ENCODE measurements around the gene HMCN2.

Gene HMCN2

DNA sequence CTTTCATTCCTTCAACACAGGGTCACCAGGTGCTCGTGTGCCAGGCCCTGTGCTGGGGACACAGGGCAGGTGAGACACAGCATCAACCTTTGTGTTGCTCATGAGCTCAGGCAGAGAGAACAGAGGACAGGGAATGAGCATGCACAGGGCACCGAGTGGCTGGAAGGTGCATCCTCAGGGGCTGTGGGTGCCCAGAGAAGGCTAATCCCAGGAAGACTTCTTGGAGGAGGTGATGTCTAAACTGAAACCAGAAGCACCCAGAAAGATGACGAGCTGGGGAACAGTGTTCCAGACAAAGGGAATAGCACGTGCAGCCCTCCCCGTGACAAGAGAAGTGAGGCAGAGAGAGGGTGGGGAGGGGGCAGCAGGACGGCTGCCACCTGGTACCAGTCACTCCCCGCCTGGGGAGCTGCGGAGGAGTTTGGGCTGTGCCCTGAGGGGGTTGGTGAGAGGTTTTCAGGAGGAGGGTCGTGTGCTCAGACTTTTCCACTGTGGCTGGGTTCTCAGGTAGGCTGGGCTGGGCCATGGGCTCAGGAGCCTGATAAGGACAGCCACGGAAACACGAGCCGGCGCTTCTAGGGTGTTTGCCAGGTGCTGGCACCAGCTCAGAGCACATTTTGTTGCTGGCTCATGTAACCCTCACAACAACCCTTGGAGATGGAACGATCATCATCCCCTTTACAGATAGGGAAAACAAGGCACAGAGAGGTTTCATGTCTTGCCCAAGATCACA lies 46.0 kb downstream of the HMCN2 start:
- no peak for DNase-seq

GRCh38 chr9:130313103-130313858 lies 47.7 kb downstream of the HMCN2 start:
- DNase-seq: no peak

- no peak for DNase-seq
These were observed 50.1 kb downstream of the HMCN2 start for GRCh38 chr9:130315446-130316226.

GRCh38 chr9:130316430-130316829 lies 50.9 kb downstream of the HMCN2 start:
- no peak for DNase-seq

- no peak for DNase-seq
These were observed 53.7 kb downstream of the HMCN2 start for GRCh38 chr9:130319300-130319699.

- DNase-seq: no peak
These were observed 54.6 kb downstream of the HMCN2 start for GRCh38 chr9:130319944-130320712.

- no peak for DNase-seq
These were observed 55.3 kb downstream of the HMCN2 start for GRCh38 chr9:130320723-130321481.

DNA sequence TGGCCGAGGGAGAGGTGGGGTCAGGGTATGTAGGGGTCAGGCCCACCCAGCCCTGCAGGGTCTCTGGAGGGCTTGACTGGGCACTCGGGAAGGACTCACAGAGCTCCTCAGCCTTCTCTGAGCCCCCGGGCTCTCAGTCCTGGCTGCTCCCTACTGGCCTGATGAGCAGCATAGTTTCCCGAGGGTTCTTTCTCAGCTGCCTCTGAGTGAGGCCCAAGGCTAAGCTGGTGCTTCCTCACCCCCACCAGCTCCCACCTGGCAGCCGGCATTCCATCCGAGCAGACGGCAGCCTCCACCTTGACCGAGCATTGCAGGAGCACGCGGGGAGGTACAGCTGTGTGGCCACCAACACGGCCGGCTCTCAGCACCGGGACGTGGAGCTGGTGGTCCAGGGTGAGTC lies 56.0 kb downstream of the HMCN2 start:
- DNase-seq: no peak

DNA sequence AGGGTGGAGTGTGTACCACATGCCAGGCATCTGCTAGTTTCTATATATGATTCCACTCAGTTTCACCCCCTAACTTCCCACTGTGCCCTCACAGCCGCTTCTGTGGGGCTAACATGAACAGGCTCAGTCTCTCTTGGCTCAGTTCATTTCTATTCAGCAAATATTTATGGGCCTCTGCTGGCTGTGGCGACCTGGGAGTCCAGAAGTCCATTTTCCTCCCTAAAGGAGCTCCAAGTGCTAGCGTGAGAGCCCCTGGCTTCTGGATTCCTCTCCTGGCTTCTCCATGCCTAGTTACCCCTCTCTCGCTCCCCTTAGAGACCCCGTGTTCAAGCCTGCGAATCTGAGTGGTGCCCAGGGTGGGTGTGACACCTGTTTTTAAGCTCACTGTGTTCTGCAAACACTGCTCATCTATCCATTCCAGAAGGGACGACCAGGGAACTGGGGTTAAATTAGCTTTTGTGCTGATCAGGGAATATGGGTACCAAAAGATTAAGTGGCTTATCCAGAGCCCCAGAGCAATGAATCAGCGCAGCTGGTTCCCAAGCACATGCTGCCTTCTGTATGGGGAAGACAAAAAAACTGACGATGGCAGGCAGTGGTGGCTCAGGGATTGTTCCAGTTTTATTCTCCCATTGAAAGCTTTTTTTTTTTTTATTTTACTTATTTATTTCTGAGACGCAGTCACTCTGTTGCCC lies 57.6 kb downstream of the HMCN2 start:
- no peak for DNase-seq

DNA sequence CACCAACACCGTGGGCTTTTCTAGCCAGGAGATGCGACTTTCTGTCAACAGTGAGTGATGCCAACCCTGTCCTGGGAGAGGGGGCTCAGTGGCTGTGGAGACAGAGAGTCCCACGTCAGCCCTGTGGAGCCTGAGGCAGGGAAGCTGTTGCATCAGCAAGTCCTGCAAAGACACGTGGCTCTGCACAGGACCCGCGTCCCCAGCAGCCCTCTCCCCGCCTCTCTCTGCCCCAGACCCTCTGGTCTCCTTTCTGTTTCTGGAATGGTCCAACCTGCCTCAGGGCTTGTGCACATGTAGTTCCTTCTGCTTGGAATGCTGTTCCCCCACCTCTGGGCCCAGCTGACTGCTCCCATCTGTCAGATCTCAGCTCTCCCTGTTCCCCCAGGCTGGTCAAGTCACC lies 60.4 kb downstream of the HMCN2 start:
- no peak for DNase-seq

DNA sequence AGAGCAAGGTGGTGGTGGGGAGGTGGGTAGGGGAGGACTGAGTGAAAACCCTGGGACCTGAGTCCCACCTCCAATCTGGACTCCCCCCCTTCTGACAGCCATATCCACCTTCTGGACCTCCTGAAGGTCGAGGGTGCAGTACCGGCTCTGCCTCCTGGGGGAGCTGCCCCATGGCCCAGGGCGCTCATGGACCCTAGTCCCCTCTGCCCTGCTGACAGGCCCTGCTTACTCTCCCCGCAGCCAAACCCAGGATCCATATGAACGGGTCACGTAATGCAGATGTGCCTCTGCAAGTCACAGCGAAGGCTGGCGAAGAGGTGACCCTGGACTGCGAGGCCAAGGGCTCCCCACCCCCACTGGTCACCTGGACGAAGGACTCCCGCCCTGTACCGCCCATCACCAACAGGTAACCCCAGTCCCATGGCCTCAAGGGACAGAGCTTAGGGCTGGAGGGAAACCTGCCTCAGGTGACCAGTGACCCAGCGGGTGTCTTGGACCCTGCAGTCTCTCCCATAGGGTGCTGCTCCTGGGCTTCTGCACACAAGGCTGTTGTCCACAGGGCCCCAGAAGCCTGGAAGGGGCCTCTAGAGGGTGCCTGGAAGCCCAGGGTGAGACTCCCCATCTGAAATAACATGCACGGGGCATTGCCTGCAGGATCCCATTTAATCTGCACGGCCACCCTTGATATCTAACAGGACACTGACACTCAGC lies 61.7 kb downstream of the HMCN2 start:
- DNase-seq: no peak

DNA sequence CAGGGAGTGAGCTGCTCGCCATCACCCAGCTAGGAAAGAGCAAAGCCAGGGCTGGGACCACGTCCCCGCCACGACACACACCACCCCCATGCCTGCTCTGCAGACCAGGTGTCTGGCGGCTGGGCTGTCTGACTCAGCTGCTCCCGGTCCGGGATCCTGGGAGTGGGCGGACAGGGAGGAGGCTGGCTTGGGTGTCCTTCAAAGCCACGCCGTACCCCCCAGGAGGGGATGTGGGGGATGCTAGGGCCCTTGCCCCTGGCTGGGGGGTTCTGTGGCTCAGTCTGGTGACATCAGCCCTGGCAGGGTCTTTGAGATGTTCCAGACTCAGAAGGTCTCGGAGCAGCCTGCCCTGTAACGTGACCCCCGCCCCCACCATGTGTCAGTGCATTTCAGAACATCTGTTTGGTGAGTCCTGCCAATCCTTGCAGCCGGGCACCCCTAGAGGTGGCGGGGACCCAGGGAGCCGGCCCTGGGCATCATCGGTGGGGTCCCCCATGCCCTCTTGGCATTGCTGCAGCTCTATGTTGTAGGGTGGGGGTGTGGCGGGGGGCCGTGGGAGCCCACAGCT lies 62.3 kb downstream of the HMCN2 start:
- DNase-seq: no peak

DNA sequence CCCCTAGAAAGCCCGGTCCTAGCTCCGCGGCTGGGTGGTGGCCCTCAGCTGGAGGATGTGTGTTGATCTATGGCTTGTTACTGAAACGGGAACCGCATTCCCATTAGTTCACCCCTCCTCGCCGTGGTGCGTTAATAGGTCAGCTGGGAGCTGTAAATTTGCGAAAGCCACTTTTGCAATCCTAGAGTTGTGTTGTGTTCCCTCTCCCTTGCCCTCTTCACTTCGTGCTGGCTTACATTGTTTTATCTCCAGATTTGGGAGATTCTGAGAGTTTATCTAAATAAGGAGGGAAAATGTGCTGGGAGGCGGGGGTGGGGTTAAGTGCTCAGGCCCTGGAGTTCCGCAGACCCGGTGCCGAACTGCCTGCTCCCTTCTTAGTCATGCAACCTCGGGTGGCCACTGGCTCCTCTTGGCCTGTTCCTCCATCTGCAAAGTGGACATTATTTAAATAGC lies 62.8 kb downstream of the HMCN2 start:
- DNase-seq: no peak

DNA sequence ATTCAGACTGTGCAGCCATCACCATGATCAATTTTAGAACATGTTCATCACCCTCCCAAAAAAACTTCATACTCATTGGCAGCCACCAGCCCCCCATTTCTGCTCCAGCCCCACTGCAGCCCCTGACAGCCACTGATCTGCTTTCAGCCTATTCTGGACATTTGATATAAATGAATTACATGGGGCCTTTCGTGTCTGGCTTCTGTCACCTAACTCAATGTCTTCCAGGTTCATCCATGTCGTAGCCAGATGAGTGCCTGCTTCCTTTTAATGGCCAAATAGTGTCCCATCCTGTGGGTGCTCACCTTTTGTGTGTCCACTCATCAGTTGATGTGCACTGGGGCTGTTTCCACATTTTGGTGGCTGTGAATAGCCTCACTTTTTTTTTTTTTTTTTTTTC lies 63.5 kb downstream of the HMCN2 start:
- no peak for DNase-seq

GRCh38 chr9:130330202-130330862 lies 64.8 kb downstream of the HMCN2 start:
- no peak for DNase-seq

DNA sequence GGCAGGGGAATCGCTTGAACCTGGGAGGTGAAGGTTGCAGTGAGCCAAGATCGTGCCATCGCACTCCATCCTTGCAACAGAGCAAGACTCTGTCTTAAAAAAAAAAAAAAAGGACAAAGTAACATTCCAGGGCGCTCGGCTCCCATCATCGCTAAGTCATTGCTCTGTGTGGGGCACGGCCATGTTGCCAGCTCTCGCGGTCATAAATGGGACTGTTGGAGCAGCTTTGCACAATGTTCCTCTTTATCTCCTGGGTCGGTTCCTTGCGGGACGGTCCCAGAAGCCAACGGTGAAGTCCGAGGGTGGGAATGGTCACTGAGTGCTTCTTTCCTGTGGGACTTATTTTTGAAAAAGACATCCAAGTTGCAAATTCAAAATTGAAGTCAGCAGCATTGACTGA lies 65.5 kb downstream of the HMCN2 start:
- no peak for DNase-seq

DNA sequence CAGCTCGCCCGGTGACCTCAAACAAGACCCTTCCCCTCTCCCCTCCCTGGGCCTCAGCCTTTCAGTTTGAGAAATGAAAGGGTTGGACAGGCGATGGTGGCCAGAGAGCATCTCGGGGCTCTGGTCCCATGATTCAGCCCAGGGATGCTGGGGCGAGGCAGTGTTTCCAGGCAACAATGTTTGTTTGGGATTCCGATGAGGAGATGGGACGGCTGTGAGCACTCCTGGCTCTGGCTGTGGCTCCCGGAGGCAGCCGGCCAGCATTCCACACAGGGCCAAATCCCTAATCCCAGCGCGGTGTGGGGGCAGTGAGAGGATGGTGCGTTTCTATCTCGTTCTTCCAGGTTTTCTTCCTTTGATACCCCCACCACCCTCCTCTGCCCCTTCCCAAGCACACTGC lies 66.0 kb downstream of the HMCN2 start:
- no peak for DNase-seq

DNA sequence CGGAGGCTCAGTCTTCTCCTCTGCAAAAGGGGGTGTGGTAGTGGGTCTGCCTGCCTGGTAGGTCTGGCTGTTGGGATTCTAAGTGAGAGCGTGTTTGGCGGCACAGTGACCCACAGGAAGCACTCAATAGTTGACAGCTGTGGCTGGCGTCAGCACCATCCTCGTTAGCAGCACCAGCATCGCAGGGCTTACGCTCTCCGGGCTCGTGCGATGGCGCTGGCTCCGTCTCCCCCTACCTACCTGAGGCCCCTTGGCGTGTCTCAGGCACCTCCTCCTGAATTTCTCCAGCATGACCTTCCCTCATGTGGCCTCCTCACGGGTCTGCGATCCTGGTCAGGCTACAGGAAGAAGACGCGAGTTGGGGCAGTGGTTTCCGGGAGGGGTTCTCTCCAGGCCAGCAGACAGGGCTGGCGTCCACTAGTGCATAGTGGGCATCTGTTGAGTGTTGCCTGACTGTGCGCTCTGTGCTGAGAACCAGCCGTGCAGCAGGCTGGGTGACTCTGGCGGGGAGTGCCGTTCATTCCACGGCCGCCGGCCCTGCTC lies 66.9 kb downstream of the HMCN2 start:
- no peak for DNase-seq

DNA sequence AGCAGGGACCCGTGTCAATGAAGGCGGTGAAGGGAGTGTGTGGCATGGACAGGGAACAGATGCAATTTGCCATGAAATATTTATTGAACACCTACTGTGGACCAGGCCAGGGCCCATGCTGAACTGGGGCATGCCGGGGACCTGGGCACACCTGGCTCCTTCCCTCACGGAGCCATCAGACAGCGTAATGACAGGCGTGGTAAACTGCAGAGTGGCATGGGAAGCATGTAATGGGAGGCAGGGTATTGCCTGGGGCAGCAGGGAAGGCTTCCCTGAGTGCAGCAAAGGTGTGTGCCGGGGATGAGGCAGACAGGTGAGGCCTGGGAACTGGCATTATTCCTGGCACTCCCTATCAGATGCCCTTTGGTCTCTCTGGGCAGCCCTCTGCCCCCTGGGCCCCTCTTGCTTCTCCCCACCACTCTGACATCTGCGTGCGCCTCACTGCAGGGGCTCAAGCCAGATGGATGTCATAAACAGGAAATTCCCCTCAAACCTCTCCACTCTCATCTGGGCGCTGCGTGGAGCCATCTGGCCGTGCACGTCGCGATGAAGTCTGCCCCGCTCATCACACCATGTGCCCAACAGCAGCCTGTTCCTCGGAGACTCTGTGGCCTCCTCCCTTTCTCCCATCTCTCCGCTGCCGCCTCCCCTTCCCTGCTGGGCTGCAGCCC lies 67.6 kb downstream of the HMCN2 start:
- DNase-seq: no peak

Measured in SIG-M5 (cell line).